ENCODE data around the gene EIF5. TPM values are rescaled to one million over a fixed set of nuclear protein-coding genes. Genes with fewer than 3 reads are reported as not detected.
A peak's percentile ranks its signal among the peaks of the same experiment; 100 is the strongest.

The EIF5 gene
- total and polyA plus RNA-seq, 2 experiments from 2014 or later: 194 to 634 TPM

- TF ChIP-seq REST (IDR thresholded peaks at IDR 0.05; ENCODE audit: unreplicated experiment): no peak
- TF ChIP-seq ETS1 (IDR thresholded peaks at IDR 0.05): no peak
- TF ChIP-seq STAT1 (IDR thresholded peaks at IDR 0.05; ENCODE audit: unreplicated experiment): no peak
- no peak for TF ChIP-seq NANOG (IDR thresholded peaks at IDR 0.05; ENCODE audit: borderline replicate concordance)
- no peak for TF ChIP-seq CREB1 (CRISPR knock-in tag; IDR thresholded peaks at IDR 0.05; ENCODE audit: low read depth)
- no peak for TF ChIP-seq ZNF331 (CRISPR knock-in tag; IDR thresholded peaks at IDR 0.05; ENCODE audit: low read depth)
- TF ChIP-seq CTCF (conservative IDR thresholded peaks at IDR 0.05; ENCODE audit: low read depth in 2 of 2): no peak
- TF ChIP-seq ZNF114 (CRISPR knock-in tag; IDR thresholded peaks at IDR 0.05): no peak
- no peak for TF ChIP-seq EZH2phosphoT487 (IDR thresholded peaks at IDR 0.05; ENCODE audit: unreplicated experiment)
Measured at GRCh38 chr14:103374121-103374520, 40.1 kb downstream of the EIF5 start (continued).

- H4K20me1 ChIP-seq (replicated peaks; ENCODE audit: insufficient read depth): no peaks in the 10 kb centered on the region
- H3K79me2 ChIP-seq (replicated peaks; ENCODE audit: insufficient read depth): no peaks in the 10 kb centered on the region
- no peaks in the 10 kb centered on the region for H3K27me3 ChIP-seq (ENCODE audit: insufficient read depth)
- Mint-ChIP-seq H3K9me3 (no peaks in the 10 kb centered on the region), H3K27me3 (ENCODE audit: insufficient read depth, low read depth, poor library complexity) (peaks cover 5% of the 10 kb centered on the region), H3K4me1 (peaks cover 12% of the 10 kb centered on the region), H3K36me3 (ENCODE audit: low read depth) (no peaks in the 10 kb centered on the region), H3K4me3 (no peak overlapping the region), H3K27ac (no peak overlapping the region)
- H3K36me3 ChIP-seq (ENCODE audit: insufficient read depth): no peaks in the 10 kb centered on the region
- H3K4me2 ChIP-seq: no peak overlapping the region
- H3K4me3 ChIP-seq: no peak overlapping the region
- ATAC-seq (no peak), DNase-seq (ENCODE audit: low spot score) (no peak)
- H3K4me1 ChIP-seq (ENCODE audit: insufficient read depth): no peaks in the 10 kb centered on the region; the same call in 1 of the 2 replicates
- no peaks in the 10 kb centered on the region for H3K9me2 ChIP-seq (ENCODE audit: insufficient read depth)
- H3K27ac ChIP-seq (ENCODE audit: low read depth): no peak overlapping the region
- H2AFZ ChIP-seq: 0 out of 2 replicates have a peak overlapping the region, but pooled peaks have one; percentile 63
- H3F3A ChIP-seq (replicated peaks; ENCODE audit: low read depth): no peaks in the 10 kb centered on the region
- no peak for TF ChIP-seq CREB1 (CRISPR knock-in tag; IDR thresholded peaks at IDR 0.05; ENCODE audit: low read depth)
- TF ChIP-seq ETS1 (IDR thresholded peaks at IDR 0.05): no peak
- TF ChIP-seq NANOG (IDR thresholded peaks at IDR 0.05; ENCODE audit: borderline replicate concordance): no peak
- no peak for TF ChIP-seq JUNB (IDR thresholded peaks at IDR 0.05; ENCODE audit: unreplicated experiment)
- no peak for TF ChIP-seq CTCF (conservative IDR thresholded peaks at IDR 0.05; ENCODE audit: low read depth in 2 of 2)
- TF ChIP-seq ZNF331 (CRISPR knock-in tag; IDR thresholded peaks at IDR 0.05; ENCODE audit: low read depth): no peak
Measured at GRCh38 chr14:103377522-103378037, 43.5 kb downstream of the EIF5 start.
